ES-I3 (cell line): Measurements from ENCODE around the gene ARPP19.

ENCODE experiments used
- H3K36me3 ChIP-seq: 2 replicates; pipeline ENCODE4 v1.6.1; 2013; ENCODE audit warnings: mild to moderate bottlenecking, low read length, control low read depth, moderate library complexity; ENCODE audit not compliant: insufficient read depth
- H3K4me1 ChIP-seq: 2 replicates; pipeline ENCODE4 v1.6.1; 2013; ENCODE audit warnings: mild to moderate bottlenecking, control low read depth, low read length; ENCODE audit not compliant: insufficient read depth
- H3K9ac ChIP-seq: 2 replicates; pipeline ENCODE4 v1.6.1; 2013; ENCODE audit warnings: low read depth, mild to moderate bottlenecking, low read length, moderate library complexity
- H3K9me3 ChIP-seq: 2 replicates; pipeline ENCODE4 v1.6.1; 2013; ENCODE audit warnings: mild to moderate bottlenecking, low read length, moderate library complexity; ENCODE audit not compliant: control insufficient read depth, insufficient read depth

Gene ARPP19

GRCh38 chr15:52511084-52511483, 57.7 kb downstream of the ARPP19 start:
- Histone ChIP-seq H3K9me3 (no peaks in the 10 kb centered on the region), H3K9ac (no peak overlapping the region), H3K4me1 (no peaks in the 10 kb centered on the region), H3K36me3 (no peaks in the 10 kb centered on the region)

DNA sequence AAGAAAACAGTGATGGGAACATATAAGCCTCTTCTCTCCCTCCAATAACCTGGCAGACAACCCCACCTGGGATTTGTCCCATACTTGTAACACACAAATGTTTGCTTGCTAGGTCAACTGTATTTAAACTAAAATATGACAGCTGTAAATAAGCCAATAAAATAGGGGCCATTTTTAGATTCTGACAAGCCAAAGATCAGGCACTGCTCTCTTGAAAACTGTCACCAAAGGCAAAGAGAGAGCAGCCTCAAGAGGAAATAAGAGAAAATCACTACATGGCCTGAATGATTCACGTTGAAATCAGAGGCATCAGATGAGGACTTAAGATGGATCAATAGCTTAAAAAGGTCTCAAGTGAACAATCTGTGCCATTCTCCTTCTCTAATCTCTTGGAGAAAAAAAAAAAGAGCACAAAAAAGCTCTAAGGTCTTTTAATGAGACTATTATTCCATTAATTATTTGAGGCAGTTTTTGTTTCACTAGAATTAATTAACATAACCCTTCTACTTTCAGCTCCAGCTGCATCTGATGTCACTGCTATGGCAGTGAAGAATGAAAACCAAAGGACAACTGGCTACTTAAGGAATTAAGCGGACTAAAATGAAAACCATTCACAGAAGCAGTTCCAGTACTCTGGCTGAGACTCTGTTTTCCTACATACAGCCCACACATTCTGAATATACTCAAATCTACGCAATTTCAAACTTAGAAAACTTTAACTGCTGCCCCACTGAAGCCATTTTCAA, 59.2 kb downstream of the ARPP19 start:
- Histone ChIP-seq H3K4me1 (no peaks in the 10 kb centered on the region), H3K9ac (no peak overlapping the region), H3K36me3 (no peaks in the 10 kb centered on the region), H3K9me3 (no peaks in the 10 kb centered on the region)

DNA sequence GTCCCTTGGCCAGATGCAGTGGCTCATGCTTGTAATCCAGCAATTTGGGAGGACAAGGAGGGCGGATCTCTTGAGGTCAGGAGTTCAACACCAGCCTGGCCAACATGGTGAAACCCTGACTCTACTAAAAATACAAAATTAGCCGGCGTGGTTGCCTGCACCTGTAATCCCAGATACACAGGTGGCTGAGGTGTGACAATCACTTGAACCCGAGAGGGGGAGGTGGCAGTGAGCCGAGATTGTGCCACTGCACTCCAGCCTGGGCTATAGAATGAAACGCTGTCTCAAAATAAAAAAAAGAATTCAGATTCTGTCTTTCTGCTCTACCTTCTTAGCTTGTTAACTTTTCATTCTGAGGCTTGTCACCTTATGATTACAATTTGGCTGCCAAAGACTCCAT, 62.3 kb downstream of the ARPP19 start:
- Histone ChIP-seq H3K9ac (no peak overlapping the region), H3K4me1 (no peaks in the 10 kb centered on the region), H3K9me3 (no peaks in the 10 kb centered on the region), H3K36me3 (no peaks in the 10 kb centered on the region)

- H3K36me3 ChIP-seq = no peaks in the 10 kb centered on the region
- H3K4me1 ChIP-seq = no peaks in the 10 kb centered on the region
- H3K9ac ChIP-seq = no peak overlapping the region
- no peaks in the 10 kb centered on the region for H3K9me3 ChIP-seq
These were observed 63.7 kb downstream of the ARPP19 start for GRCh38 chr15:52505151-52505550.

GRCh38 chr15:52503788-52504496, 64.9 kb downstream of the ARPP19 start:
- no peaks in the 10 kb centered on the region for H3K36me3 ChIP-seq
- H3K9ac ChIP-seq = no peak overlapping the region
- H3K9me3 ChIP-seq = no peaks in the 10 kb centered on the region
- no peaks in the 10 kb centered on the region for H3K4me1 ChIP-seq

DNA sequence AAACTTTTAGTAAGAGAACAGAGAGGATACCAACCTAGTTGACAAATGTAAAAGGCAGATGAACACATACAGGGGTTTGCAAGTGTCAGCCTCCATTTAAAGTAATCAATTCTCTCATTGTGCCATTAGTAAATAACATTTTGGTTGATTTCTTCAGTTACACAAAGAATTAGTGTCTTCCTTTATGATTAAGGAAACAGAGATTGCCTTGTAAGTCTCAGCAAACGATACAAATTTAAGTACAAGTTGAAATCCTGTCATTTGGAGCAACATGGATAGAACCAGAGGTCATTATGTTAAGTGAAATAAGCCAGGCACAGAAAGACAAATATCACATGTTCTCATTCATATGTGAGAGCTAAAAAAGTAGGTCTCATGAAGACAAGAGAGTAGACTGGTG, 66.2 kb downstream of the ARPP19 start:
- H3K36me3 ChIP-seq = no peaks in the 10 kb centered on the region
- no peaks in the 10 kb centered on the region for H3K4me1 ChIP-seq
- no peaks in the 10 kb centered on the region for H3K9me3 ChIP-seq
- no peak overlapping the region for H3K9ac ChIP-seq

- H3K9me3 ChIP-seq = no peaks in the 10 kb centered on the region
- no peaks in the 10 kb centered on the region for H3K4me1 ChIP-seq
- H3K9ac ChIP-seq = no peak overlapping the region
- no peaks in the 10 kb centered on the region for H3K36me3 ChIP-seq
These were observed 69.3 kb downstream of the ARPP19 start for GRCh38 chr15:52499506-52499905.

GRCh38 chr15:52498706-52499105, 70.1 kb downstream of the ARPP19 start:
- Histone ChIP-seq H3K9me3 (no peaks in the 10 kb centered on the region), H3K36me3 (no peaks in the 10 kb centered on the region), H3K4me1 (no peaks in the 10 kb centered on the region), H3K9ac (no peak overlapping the region)
